ENCODE results near the gene AGK.

AGK gene

GRCh38 chr7:141691961-141692360 is 140.8 kb downstream of the AGK start:
- H3K4me2 ChIP-seq (ENCODE audit: low read depth, low read length, poor library complexity, severe bottlenecking): no peak overlapping the region
- no peaks in the 10 kb centered on the region for H3K36me3 ChIP-seq (ENCODE audit: low read length)
- H3K79me2 ChIP-seq (ENCODE audit: insufficient read depth, low read length): no peaks in the 10 kb centered on the region
- H3K27ac ChIP-seq (ENCODE audit: low read depth, low read length): no peak overlapping the region
- H3K9me2 ChIP-seq (replicated peaks; ENCODE audit: insufficient read depth, low read length): no peaks in the 10 kb centered on the region
- H3F3A ChIP-seq (ENCODE audit: insufficient read depth): no peaks in the 10 kb centered on the region
- no peaks in the 10 kb centered on the region for H4K20me1 ChIP-seq (ENCODE audit: low read depth, low read length)
- no peak overlapping the region for H2AFZ ChIP-seq (ENCODE audit: low read depth, low read length, severe bottlenecking)
- H3K9ac ChIP-seq (ENCODE audit: low read length): no peak overlapping the region
- TF ChIP-seq EZH2phosphoT487 (conservative IDR thresholded peaks at IDR 0.05; ENCODE audit: low read length) (no peak), CTCF (IDR thresholded peaks at IDR 0.05; ENCODE audit: insufficient read depth, low read length, poor library complexity, severe bottlenecking) (no peak)
- H3K4me3 ChIP-seq (ENCODE audit: insufficient read depth, low read length, poor library complexity, severe bottlenecking): no peak overlapping the region
- H3K9me3 ChIP-seq (ENCODE audit: insufficient read depth, low read length): no peaks in the 10 kb centered on the region
- H3K27me3 ChIP-seq (ENCODE audit: low read length): no peaks in the 10 kb centered on the region

GRCh38 chr7:141693082-141693481 is 141.9 kb downstream of the AGK start:
- H4K20me1 ChIP-seq (ENCODE audit: low read depth, low read length): no peaks in the 10 kb centered on the region
- no peak overlapping the region for H3K4me2 ChIP-seq (ENCODE audit: low read depth, low read length, poor library complexity, severe bottlenecking)
- H2AFZ ChIP-seq (ENCODE audit: low read depth, low read length, severe bottlenecking): no peak overlapping the region
- no peak overlapping the region for H3K27ac ChIP-seq (ENCODE audit: low read depth, low read length)
- H3K9ac ChIP-seq (ENCODE audit: low read length): no peak overlapping the region
- no peaks in the 10 kb centered on the region for H3K9me2 ChIP-seq (replicated peaks; ENCODE audit: insufficient read depth, low read length)
- H3K4me3 ChIP-seq (ENCODE audit: insufficient read depth, low read length, poor library complexity, severe bottlenecking): no peak overlapping the region
- no peaks in the 10 kb centered on the region for H3K27me3 ChIP-seq (ENCODE audit: low read length)
- H3K79me2 ChIP-seq (ENCODE audit: insufficient read depth, low read length): no peaks in the 10 kb centered on the region
- H3F3A ChIP-seq (ENCODE audit: insufficient read depth): no peaks in the 10 kb centered on the region
- no peaks in the 10 kb centered on the region for H3K9me3 ChIP-seq (ENCODE audit: insufficient read depth, low read length)
- TF ChIP-seq EZH2phosphoT487 (conservative IDR thresholded peaks at IDR 0.05; ENCODE audit: low read length) (no peak), CTCF (IDR thresholded peaks at IDR 0.05; ENCODE audit: insufficient read depth, low read length, poor library complexity, severe bottlenecking) (no peak)
- no peaks in the 10 kb centered on the region for H3K36me3 ChIP-seq (ENCODE audit: low read length)

- H3K9ac ChIP-seq (ENCODE audit: low read length): no peak overlapping the region
- H4K20me1 ChIP-seq (ENCODE audit: low read depth, low read length): no peaks in the 10 kb centered on the region
- H3K79me2 ChIP-seq (ENCODE audit: insufficient read depth, low read length): no peaks in the 10 kb centered on the region
- H3F3A ChIP-seq (ENCODE audit: insufficient read depth): no peaks in the 10 kb centered on the region; the same call in 1 of the 2 replicates
- no peak overlapping the region for H3K4me2 ChIP-seq (ENCODE audit: low read depth, low read length, poor library complexity, severe bottlenecking)
- no peaks in the 10 kb centered on the region for H3K36me3 ChIP-seq (ENCODE audit: low read length)
- no peaks in the 10 kb centered on the region for H3K9me3 ChIP-seq (ENCODE audit: insufficient read depth, low read length)
- no peak overlapping the region for H2AFZ ChIP-seq (ENCODE audit: low read depth, low read length, severe bottlenecking)
- no peaks in the 10 kb centered on the region for H3K27me3 ChIP-seq (ENCODE audit: low read length)
- TF ChIP-seq EZH2phosphoT487 (conservative IDR thresholded peaks at IDR 0.05; ENCODE audit: low read length) (no peak), CTCF (IDR thresholded peaks at IDR 0.05; ENCODE audit: insufficient read depth, low read length, poor library complexity, severe bottlenecking) (no peak)
- H3K27ac ChIP-seq (ENCODE audit: low read depth, low read length): no peak overlapping the region
- no peak overlapping the region for H3K4me3 ChIP-seq (ENCODE audit: insufficient read depth, low read length, poor library complexity, severe bottlenecking)
- no peaks in the 10 kb centered on the region for H3K9me2 ChIP-seq (replicated peaks; ENCODE audit: insufficient read depth, low read length)
Measured at GRCh38 chr7:141695803-141696289, 144.6 kb downstream of the AGK start.

All from SU-DHL-6 (cell line).